Coronary artery (tissue), 2 donors: ENCODE results near the gene SCN4A.

Experiments
- DNase-seq: peaks from one replicate; pipeline ENCODE4 v3.0.0-alpha.2; 2017; ENCODE audit warnings: low spot score
- H3K27ac ChIP-seq, 2 donors: fragments of 200-600 bp; sonication (generic); one replicate each; pipeline ENCODE4 v1.5.1; 2016 to 2019
- H3K4me3 ChIP-seq: fragments of 200-600 bp; sonication (generic); 2 replicates; pipeline ENCODE4 v1.5.1; 2016; ENCODE audit warnings: mild to moderate bottlenecking, moderate library complexity
- TF ChIP-seq, protein P1 (sequence below): fragments of 200-600 bp; sonication (generic); IDR thresholded peaks from one replicate; pipeline ENCODE4 v1.5.1; 2019; ENCODE audit warnings: antibody characterized with exemption

The SCN4A gene

DNA sequence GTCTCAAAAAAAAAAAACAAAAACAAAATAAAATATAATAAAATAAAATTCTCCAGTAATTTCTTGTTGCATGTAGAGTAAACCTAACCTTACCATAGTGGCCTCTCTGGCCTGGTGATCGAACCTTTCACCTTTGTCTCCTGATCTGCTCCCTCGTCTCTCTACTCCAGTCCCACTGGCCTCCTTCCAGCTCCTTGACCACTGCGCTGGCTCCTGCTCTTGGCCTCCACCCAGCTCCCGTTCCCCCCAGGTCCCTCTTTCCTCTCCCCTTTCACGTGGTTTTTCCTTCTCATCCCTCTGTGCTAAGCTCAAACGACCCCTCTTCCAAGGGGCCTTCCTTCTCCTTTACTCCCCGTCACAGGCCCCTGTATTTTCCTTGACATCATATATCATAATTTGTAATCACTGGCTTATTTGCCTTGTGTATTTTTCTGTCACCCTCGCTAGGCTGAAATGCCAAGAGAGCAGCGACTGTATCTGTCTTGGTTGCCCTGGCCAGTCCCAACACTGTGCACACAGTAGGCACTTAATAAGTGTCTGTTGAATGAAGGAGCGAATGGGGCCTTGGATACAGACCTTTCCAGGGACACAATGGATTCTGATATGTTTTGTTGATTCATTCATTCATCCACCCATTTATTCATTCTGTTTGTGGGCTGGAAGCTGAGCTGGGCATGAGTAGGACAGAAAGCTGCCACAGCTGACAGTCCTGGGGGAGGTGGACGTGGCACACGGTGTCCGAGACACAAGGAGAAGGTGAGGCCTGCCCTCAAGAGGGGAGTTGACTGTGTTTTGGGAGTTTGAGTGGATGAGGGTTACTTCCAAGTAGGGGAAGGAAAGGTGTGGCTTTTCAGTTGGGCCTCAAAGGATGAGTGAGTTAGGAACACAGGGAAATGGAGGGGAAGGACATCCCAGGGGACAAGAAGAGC lies 5.8 kb upstream of the SCN4A start:
- no peak overlapping the region for H3K4me3 ChIP-seq
- DNase-seq = no peak
- no peak overlapping the region for H3K27ac ChIP-seq
- TF ChIP-seq, protein P1, sequence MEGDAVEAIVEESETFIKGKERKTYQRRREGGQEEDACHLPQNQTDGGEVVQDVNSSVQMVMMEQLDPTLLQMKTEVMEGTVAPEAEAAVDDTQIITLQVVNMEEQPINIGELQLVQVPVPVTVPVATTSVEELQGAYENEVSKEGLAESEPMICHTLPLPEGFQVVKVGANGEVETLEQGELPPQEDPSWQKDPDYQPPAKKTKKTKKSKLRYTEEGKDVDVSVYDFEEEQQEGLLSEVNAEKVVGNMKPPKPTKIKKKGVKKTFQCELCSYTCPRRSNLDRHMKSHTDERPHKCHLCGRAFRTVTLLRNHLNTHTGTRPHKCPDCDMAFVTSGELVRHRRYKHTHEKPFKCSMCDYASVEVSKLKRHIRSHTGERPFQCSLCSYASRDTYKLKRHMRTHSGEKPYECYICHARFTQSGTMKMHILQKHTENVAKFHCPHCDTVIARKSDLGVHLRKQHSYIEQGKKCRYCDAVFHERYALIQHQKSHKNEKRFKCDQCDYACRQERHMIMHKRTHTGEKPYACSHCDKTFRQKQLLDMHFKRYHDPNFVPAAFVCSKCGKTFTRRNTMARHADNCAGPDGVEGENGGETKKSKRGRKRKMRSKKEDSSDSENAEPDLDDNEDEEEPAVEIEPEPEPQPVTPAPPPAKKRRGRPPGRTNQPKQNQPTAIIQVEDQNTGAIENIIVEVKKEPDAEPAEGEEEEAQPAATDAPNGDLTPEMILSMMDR = no peak

DNA sequence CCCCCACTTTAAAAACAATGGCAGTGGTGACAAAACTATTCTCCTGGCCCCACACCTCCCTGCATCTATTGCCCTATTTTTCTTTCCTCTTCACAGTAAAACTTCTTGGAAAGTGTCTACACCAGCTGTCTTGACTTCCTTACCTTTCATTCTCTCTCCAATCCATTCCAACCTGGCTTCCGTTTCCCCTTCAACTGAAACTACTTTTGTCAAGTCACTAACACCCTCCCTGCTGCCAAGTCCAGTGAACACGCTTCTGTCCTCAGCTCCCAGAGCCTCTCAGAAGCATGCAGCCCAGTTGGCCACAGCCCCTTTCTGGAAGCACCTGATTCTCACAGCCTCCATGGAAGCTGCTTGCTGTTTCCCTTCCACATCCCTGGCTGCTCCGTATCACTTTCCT lies 4.0 kb upstream of the SCN4A start:
- TF ChIP-seq, protein P1 = no peak
- Histone ChIP-seq H3K27ac (no peak overlapping the region), H3K4me3 (no peak overlapping the region)
- DNase-seq = no peak

DNA sequence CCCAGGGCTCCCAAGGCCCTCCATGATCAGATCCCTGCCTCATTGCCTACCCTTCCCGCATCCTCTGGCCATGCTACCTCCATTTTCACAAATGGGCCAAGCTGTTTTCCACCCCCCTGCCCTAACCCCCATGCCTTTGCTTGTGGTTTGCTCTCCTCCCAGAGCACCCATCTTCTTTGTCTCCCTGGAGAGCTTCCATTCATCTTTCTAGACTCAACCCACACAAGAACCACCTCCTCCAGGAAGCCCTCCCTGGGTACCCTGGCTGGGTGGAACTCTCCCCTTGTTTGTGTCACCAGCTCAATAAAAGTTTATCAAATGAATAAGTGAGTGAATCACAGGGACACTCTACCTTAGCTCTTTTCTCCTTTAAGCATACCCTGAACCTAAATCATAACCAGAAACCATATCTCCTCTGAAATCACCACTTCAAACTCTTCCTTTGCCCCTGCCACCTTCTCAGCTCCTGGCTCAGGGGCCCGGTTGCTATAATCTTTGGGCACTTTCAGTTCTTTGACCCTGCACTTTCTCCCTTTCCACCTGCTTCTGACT lies 2.9 kb upstream of the SCN4A start:
- TF ChIP-seq, protein P1 = no peak
- H3K27ac ChIP-seq = no peak overlapping the region
- no peak overlapping the region for H3K4me3 ChIP-seq
- no peak for DNase-seq

DNA sequence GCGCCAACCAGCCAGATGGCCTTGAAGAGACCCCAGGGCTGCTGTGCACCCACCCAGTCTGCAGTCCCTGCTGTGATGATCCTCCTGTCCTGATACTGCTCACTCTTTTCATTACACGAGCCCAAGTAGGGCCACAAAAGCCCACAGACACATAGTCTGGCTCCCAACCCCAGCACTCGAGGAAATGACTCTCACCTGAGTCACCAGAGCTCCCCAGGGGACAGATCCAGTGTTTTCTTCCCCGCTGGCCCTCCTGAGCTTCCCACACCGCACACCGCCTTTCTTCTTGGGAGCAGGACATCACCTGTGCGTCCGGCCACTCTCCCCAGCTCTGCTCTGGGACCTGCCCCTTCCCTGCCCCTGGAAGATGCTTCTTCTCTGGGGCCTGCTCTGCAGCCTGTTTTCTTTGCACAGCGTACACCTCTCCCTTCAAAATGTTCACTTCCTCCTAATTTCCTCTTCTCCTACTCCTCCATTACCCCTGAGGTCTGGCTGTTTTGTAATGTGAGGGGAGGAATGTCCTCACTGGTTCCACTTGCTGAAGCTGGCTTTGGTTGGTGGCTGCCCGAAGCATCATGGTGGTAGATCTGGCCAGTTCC lies 2.0 kb upstream of the SCN4A start:
- no peak for DNase-seq
- TF ChIP-seq, protein P1 = no peak
- Histone ChIP-seq H3K4me3 (no peak overlapping the region), H3K27ac (no peak overlapping the region)

DNA sequence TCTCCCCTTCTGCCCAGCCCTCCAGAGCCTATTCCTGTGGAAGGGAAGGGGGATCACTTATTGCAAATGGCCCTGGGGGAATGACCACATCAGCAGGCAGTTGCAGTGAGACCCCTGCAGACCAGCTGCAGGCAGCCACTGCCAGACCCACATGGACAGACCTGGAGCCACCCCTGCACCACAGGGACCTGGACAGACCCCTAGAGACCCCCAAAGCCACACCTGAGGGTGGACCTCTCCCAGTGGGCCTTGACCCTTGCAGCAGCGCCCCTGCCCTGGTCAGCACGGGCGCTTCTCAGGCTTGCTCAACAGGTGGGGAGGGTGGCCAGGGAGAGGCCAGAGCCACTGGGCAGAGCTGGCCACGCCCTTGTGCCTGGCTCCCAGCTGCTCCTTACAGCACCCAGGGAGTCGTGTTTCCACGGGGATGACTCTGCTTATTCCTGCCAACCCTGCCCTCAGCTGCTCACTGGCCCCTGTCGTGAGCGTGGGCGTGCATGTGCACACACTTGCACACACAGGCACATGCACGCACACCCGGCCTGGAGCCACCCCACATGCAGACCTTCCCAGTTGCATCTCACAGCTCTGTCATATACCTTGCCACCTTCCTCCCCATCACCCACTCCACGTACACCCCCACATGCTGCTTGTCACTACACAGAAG lies 1.3 kb upstream of the SCN4A start:
- TF ChIP-seq, protein P1 = no peak
- Histone ChIP-seq H3K27ac (no peak overlapping the region), H3K4me3 (no peak overlapping the region)
- DNase-seq = no peak

DNA sequence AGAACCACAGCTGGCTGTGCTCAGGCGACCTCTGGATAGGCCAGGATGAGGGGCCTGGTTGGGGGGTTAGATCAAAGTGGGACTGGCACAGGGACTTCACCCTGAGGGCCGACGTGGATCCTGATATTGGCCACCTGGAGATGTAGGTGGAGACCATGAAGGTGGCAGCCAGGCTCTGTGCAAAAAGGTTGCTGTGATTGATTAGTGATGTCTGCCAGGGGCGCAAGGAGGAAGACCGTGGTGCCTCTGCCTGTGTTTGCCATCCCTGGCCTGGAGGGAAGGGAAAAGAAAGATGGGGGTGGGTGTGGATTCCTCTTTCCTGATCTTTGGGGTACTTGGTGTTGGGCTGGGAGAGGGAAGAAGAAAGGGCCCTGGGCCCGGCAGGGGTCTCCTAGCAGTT lies 529 bp upstream of the SCN4A start:
- TF ChIP-seq, protein P1 = no peak

More for the DNA sequence above, 529 bp upstream of the SCN4A start:
- Histone ChIP-seq H3K4me3 (no peak overlapping the region), H3K27ac (no peak overlapping the region)
- DNase-seq = no peak
